Stomach smooth muscle (tissue), 2 donors: ENCODE results near the gene KDM4B.

Source experiments
- H3K27ac ChIP-seq: one replicate; pipeline ENCODE4 v1.7.0; 2013; ENCODE audit warnings: mild to moderate bottlenecking, low read length, inconsistent platforms
- H3K27me3 ChIP-seq, 2 donors: one replicate each; pipeline ENCODE4 v1.7.0; 2013; ENCODE audit warnings: low read length in 2 of 2; ENCODE audit not compliant: insufficient read depth in 2 of 2, control insufficient read depth in 1 of 2
- H3K36me3 ChIP-seq, 2 donors: one replicate each; pipeline ENCODE4 v1.7.0; 2013; ENCODE audit warnings: low read length in 2 of 2; ENCODE audit not compliant: control insufficient read depth in 2 of 2, insufficient read depth in 2 of 2
- H3K4me1 ChIP-seq: one replicate; pipeline ENCODE4 v1.7.0; 2013; ENCODE audit warnings: low read length; ENCODE audit not compliant: control insufficient read depth, insufficient read depth
- H3K4me3 ChIP-seq, 2 donors: one replicate each; pipeline ENCODE4 v1.7.0; 2013; ENCODE audit warnings: low read length in 2 of 2
- H3K9ac ChIP-seq, 2 donors: one replicate each; pipeline ENCODE4 v1.7.0; 2013; ENCODE audit warnings: low read length in 2 of 2, mild to moderate bottlenecking in 1 of 2
- H3K9me3 ChIP-seq, 2 donors: one replicate each; pipeline ENCODE4 v1.7.0; 2013; ENCODE audit warnings: low read length in 2 of 2; ENCODE audit not compliant: control insufficient read depth in 2 of 2
- donor health status: healthy.
- donor health status: Pancreatic carcinoma.

The KDM4B gene

DNA sequence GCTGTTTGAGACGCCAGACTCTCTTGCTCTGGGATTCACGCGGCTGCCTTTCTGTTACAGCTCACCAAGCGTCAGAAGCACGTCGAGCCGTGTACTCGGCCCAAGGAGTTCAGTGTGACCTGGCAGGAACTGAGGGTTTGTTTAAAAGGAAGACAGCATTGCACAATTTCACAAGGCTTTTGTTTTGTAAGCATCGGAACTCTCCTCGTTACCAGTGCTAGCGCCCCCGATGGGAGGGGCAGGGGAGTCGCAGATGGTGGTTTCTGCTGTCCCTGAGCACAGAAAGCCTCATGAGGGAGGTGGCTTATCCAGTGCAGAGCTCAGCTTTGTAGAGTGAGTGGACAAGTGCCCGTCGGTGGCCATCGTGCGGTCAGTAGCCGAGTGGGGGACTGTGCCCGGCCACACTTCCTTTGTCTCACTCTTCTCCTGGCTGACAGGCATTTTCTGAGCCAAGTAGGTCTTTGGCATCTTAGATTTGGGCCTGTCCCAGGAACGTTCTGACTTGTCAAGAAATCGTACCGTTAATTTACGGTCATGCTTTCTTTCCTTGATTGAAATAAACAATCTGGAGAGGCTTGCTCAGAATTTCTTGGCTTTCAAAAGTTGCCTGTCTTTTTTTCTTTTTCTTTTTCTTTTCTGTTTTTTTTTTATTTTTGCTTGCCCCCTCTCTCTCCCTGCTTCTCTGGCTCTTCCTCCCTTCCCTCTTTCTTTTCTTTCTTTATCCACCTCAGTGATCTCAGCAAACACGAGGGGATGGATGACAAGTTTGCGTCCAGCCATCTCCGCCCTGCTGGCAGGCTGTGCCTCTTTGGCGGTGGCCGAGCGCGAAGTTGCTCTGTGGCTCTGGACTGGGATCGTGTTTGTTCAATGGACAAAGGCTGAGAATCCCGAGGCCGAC is 7.7 kb downstream of the KDM4B start:
- Histone ChIP-seq H3K9ac (peak overlapping the region; percentile 69 to 74), H3K9me3 (no peaks in the 10 kb centered on the region), H3K4me3 (peak overlapping the region; percentile 41 to 64), H3K36me3 (no peaks in the 10 kb centered on the region), H3K27ac (peak overlapping the region; percentile 95), H3K27me3 (no peaks in the 10 kb centered on the region), H3K4me1 (peaks cover 49% of the 10 kb centered on the region)

DNA sequence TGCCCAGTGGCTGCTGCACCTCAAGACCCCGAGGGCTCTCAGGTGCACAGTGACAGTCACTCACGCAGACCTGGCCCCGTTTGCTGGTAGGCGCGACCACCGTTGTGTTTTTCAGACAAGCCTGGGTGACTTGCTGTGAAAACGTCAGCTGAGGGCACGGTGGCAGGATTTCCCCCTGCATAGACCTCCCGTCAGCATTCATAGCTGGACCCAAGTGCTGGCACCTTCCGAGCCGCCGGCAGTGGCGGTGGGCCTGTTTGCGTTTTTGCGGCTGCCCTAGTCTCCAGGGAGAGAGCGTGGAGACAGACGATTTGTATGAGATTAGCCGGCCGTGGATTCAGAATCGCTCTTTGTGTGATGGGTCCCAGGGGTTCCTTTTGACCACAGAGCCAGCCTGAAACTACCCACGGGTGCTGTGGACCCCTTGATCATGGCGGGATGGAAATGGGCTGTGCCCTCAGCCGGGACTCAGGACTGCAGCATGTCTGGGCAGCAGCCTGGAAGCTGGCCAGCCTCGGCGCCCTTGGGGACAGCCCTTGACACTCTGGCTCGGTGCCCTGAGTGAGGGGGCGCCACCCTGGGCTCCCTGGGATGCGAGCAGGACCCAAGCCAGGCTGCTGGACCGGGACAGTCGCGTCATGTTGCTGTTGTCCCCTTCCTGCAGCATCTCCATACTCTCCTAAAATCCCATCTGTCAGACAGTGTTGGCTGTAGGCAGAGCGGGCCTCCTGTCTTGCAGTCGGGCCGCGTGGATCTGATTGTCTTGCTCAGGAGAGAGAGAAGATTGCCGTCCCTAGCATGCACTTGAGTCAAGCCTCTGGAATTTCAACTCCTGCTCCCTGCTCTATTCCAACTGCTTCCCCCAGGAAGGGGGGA is 8.6 kb downstream of the KDM4B start:
- peak overlapping the region in 1 of 2 donors; percentile 69 for H3K9ac ChIP-seq
- H3K4me3 ChIP-seq: peak overlapping the region; percentile 41 to 52
- no peaks in the 10 kb centered on the region for H3K27me3 ChIP-seq
- no peaks in the 10 kb centered on the region for H3K9me3 ChIP-seq
- H3K36me3 ChIP-seq: no peaks in the 10 kb centered on the region
- peak overlapping the region; percentile 95 for H3K27ac ChIP-seq
- H3K4me1 ChIP-seq: peaks cover 40% of the 10 kb centered on the region

DNA sequence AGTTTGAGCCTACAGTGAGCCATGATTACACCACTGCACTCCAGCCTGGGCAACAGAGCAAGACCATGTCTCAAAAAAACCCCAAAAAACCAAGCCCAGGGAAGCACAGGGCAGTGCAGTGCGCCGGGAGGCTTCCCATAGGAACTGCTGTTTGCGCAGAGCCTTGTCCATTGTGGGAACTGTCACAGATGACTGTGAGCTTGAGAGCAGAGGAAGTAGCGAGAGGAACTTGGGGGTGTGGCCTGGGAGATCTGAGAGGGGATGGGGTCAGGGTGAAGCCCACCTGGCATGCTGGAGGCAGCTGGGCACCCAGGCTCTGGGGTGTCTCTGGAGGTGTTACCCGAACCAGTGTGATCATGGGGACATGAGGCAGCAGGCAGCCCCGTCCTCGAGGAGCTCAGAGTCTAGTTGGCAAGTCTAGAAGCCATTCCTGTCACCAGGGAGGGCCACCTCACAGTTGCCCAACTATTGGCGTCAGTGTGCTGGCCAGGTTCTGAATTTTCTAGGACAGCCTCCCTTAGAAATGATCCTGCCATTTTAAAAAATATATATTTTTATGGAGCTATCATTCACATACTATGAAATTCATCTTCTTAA is 10.4 kb downstream of the KDM4B start:
- H3K4me3 ChIP-seq: no peak overlapping the region
- H3K36me3 ChIP-seq: no peaks in the 10 kb centered on the region
- H3K27me3 ChIP-seq: no peaks in the 10 kb centered on the region
- no peak overlapping the region for H3K9ac ChIP-seq
- H3K9me3 ChIP-seq: no peaks in the 10 kb centered on the region
- H3K4me1 ChIP-seq: peaks cover 35% of the 10 kb centered on the region
- no peak overlapping the region for H3K27ac ChIP-seq

DNA sequence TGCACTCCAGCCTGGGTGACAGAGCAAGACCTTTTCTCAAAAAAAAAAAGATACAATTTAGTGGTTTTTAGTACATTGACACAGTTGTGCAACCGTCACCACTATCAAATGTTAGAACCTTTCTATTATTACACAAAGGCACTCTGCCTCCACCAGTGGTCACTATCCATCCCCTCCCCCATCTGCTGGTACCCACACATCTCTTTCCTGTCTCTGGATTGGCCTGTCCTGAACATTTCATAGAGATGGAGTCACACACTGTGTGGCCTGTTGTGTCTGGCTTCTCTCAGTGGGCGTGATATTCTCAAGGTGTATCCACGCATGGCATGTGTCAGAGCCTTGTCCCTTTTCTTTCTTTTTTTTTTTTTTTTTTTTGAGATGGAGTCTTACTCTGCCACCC is 11.2 kb downstream of the KDM4B start:
- Histone ChIP-seq H3K4me3 (no peak overlapping the region), H3K27ac (no peak overlapping the region), H3K27me3 (no peaks in the 10 kb centered on the region), H3K4me1 (peaks cover 35% of the 10 kb centered on the region), H3K36me3 (no peaks in the 10 kb centered on the region), H3K9ac (no peak overlapping the region), H3K9me3 (no peaks in the 10 kb centered on the region)

DNA sequence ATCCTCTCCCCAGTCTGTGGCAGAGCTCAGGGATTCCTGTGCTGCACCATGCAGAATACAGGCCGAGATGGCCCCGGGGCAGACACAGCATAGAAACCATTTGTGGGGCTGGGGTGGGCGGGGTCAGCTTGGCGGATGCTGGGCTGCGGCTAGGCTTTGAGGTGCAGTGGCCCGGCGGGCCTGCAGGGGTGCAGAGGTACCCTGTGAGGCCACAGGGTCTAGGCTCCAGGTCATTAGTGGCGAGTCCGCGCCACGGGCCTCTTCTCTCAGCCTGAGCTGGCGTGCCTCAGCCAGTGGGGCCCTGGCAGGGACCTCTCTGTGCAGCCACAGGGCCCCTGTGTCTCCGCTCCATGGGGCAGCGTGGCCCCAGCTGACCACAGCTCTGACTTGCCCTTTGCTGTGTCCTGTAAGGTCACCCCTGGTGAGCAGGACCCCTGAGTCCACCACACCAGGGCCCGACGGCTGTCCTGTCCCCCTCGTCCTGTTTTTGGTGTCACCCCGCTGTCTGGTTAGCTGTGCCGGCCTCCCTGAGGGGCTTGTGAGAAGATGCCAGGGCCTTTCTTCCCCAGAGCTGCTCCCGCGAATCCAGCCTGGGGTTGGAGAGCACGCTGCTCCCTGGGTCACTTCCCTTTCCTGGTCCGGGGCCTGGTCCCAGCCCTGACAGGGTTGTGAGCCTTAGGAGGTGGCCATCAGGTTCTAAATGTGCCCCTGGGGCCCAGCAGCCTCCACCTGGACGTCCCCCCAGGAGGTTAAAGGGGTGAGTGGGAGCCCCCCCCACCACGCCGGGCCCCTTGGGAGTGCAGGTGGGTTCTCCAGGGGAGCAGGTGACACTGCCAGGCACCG is 12.1 kb downstream of the KDM4B start:
- H3K27me3 ChIP-seq: no peaks in the 10 kb centered on the region
- H3K27ac ChIP-seq: no peak overlapping the region
- no peaks in the 10 kb centered on the region for H3K9me3 ChIP-seq
- H3K4me3 ChIP-seq: no peak overlapping the region
- H3K36me3 ChIP-seq: no peaks in the 10 kb centered on the region
- peaks cover 41% of the 10 kb centered on the region for H3K4me1 ChIP-seq
- no peak overlapping the region for H3K9ac ChIP-seq

DNA sequence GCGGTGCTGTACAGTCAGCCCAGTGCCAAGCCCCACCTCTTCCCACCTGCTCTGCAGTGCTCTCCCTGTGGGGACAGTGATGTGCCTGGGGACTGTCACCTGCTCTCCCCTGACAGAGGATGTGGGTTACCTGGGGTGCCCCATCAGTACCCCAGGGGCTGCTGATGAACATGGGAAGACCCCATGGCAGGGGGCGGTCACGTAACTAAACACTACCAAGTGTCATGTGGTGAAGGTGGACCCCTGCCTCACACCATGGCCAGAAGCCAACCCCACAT is 12.7 kb downstream of the KDM4B start:
- Histone ChIP-seq H3K27me3 (no peaks in the 10 kb centered on the region), H3K4me3 (no peak overlapping the region), H3K9ac (no peak overlapping the region), H3K36me3 (no peaks in the 10 kb centered on the region), H3K9me3 (no peaks in the 10 kb centered on the region), H3K27ac (no peak overlapping the region), H3K4me1 (peaks cover 43% of the 10 kb centered on the region)

DNA sequence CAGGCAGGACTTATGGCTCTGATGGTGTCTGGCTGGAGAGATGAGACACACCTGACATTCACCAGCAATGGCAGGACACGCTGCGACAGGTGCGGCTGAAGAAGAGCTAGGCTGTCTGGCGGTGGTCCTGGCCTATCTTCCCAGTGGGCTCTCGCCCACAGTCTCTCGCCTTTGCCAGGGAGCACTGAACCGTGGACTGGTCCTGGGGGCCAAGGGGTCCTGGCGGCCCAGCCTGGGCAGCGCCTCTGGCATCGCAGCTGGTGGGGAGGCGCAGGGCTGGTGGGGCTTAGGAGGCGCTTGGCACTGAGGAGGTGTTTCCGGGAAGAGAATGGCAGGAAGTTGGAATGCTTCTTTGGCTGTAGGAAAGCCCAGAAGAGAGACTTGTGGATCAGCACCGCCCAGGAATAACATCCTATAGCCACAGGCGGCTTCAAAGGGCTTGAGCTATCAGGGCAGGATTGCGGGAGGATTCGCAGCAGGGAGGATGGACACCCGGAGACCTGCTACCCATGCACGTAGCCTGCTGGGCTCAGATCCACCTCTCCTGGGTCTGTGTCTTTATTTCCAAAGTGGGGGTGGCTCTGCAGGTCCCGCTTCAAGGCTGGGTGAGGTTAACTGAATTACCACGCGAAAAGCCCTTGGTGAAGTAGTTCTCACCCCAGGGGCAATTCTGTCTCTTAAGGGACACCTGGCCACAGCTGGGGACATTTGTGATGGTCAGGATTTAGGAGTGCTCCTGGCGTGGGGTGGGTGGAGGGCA is 14.6 kb downstream of the KDM4B start:
- no peaks in the 10 kb centered on the region for H3K27me3 ChIP-seq
- peaks cover 37% of the 10 kb centered on the region for H3K4me1 ChIP-seq
- no peak overlapping the region for H3K27ac ChIP-seq
- H3K9me3 ChIP-seq: no peaks in the 10 kb centered on the region
- no peak overlapping the region for H3K9ac ChIP-seq
- H3K4me3 ChIP-seq: no peak overlapping the region
- H3K36me3 ChIP-seq: no peaks in the 10 kb centered on the region

DNA sequence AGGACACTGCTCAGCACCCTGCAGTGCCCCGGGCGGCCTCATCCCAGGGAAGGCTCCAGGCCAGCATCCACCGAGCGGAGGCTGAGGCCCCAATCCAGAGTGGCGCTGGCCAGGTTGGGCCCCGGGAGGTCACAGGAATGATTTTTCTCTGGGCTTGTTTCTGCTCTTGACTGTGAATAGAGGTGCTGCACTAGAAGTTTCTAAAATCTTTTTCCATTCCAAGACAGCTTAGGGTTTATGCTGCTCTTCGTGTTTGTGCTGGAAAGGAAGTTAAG is 15.1 kb downstream of the KDM4B start:
- H3K9ac ChIP-seq: no peak overlapping the region
- H3K27ac ChIP-seq: no peak overlapping the region
- H3K4me1 ChIP-seq: peaks cover 38% of the 10 kb centered on the region

DNA sequence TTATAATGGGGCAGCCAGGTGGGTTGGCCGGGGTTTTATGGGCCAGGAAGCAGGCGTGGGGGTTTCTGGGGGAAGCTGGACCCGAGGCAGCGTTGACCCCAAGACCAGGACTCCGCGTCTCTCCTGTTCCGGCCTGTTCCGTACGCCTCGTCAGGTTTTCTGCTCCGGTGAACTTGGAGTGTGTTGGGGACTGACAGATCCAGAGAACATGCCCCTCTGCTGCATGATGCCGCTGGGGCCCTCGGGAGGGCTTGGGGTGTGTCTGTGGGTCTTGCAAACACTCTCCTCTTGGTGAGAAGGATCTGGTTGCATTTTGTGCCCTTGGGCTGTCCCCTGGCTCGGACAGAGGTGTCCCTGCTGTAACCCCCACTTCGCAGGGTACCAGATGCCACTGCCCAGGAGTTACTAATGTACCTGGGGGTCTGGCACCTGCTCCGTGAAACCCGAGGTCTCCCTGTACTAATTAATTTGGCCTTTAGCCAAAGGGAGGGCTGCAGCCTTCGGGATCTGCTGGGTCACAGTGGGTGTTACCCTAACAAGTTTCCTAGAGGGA is 15.6 kb downstream of the KDM4B start:
- Histone ChIP-seq H3K9ac (no peak overlapping the region), H3K9me3 (no peaks in the 10 kb centered on the region), H3K4me1 (peaks cover 34% of the 10 kb centered on the region), H3K4me3 (no peak overlapping the region), H3K27me3 (no peaks in the 10 kb centered on the region), H3K36me3 (no peaks in the 10 kb centered on the region), H3K27ac (no peak overlapping the region)

More for the DNA sequence above, 15.1 kb downstream of the KDM4B start:
- Histone ChIP-seq H3K27me3 (no peaks in the 10 kb centered on the region), H3K36me3 (no peaks in the 10 kb centered on the region), H3K4me3 (no peak overlapping the region), H3K9me3 (no peaks in the 10 kb centered on the region)
